ENCODE data around the gene CDYL2.
"Not testable (repeated sequence)": the region's sequence is repeated elsewhere in the genome, so short reads cannot be mapped to it uniquely, and the experiment has no call there.

The CDYL2 gene

DNA sequence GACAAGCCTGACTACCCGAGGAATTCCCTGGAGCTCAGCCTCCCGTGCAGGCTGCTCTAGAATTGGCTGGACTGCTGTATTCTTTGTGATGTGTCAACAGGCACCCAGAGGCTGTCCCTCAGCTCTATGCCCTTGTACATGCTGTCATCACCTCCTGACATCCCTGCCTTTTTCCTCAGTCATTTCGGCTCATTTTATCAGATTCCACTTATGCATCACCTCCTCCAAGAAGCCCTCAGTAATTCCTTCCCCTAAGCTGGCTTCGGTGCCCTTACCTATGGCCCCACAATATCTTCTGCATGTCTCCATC lies 137.2 kb downstream of the CDYL2 start:
- DNase-seq: no peak

DNA sequence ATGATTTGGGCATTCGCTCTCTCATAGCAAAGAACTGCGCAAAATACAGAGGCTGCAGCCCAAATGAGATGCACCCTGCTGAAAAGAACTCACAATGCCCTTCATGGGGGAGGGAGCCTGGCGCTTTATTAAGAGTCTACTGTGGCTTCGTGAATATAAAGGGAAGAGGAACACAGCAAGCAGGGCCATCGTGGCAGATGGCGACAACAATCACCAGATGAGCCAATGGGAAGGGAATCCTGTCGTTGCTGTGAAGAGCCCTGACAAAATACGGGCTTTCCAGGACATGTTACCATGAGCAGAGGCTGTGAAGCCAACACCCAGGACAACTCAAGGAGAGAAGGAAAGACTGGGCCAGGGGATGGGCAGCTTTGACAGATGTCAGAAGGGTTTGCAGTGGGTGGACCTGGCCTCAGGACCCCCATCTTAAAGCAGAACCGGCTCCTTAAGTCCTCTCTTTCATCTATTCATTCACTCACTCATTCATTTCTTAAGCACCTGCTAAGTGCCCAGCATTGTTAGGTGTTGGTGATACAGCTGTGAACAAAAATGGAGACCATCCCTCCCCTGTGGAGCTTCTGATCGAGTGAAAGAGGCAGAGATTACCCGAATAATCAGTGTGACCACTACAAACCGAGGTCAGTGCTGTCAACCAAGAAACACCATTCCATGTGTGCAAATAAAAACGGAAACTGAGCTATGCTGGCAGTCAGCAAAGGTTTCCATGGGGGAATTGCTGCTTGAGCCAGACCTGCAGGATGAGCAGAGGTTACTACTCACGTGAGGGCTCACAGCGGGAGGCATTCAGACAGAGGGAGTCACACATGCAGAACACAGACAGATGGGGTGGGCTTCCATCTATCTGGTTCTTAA lies 137.8 kb downstream of the CDYL2 start:
- DNase-seq: no peak

- DNase-seq: no peak
Measured at GRCh38 chr16:80665356-80665755, 139.0 kb downstream of the CDYL2 start.

- DNase-seq: no peak
Measured at GRCh38 chr16:80664786-80665185, 139.6 kb downstream of the CDYL2 start.

- DNase-seq: no peak
Measured at GRCh38 chr16:80664226-80664625, 140.2 kb downstream of the CDYL2 start.

GRCh38 chr16:80663078-80663477 lies 141.3 kb downstream of the CDYL2 start:
- no peak for DNase-seq

- no peak for DNase-seq
Measured at GRCh38 chr16:80659865-80660264, 144.5 kb downstream of the CDYL2 start.

DNA sequence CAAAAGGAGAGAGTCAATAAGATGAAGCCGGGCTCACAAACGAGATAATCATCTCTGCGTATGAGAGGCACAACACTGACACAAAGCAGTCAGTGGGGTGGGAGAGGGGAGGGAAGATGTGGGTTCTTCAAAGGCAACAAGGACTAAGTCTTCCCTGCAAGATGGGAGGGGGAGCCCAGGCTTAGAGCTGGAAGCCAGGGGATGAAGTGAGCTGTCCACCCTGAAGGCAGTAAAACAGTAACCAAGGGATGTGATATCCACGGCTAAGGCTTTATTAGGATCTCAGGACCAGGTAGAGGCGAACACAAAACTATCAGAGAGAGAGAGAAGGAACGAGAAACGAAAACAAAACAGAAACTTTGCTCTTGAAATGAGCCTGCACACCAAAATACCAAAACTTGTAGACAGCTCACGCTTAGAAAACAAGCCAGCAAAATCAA lies 147.7 kb downstream of the CDYL2 start:
- DNase-seq: peak; percentile 40

- DNase-seq: no peak
Measured at GRCh38 chr16:80656161-80656560, 148.2 kb downstream of the CDYL2 start.

DNA sequence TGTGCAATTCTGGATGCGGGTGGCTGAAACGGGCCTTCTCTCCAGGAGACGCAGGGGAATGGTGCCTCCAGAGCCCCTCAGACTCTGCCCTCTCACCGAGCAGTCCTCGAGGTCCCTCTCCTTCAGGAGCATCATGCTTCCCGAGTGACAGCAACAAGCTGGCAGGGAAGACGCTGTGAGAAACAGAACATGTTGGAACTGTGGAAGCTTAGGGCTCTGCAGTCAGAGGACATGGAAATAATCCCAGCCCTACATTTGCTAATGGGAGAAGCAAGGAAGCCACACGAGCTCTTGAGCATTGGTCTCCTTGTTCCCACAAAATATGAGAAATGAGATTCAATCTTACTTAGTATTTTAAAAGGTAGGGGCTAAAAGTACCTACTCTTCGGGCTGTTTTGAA lies 148.6 kb downstream of the CDYL2 start:
- DNase-seq: no peak

DNA sequence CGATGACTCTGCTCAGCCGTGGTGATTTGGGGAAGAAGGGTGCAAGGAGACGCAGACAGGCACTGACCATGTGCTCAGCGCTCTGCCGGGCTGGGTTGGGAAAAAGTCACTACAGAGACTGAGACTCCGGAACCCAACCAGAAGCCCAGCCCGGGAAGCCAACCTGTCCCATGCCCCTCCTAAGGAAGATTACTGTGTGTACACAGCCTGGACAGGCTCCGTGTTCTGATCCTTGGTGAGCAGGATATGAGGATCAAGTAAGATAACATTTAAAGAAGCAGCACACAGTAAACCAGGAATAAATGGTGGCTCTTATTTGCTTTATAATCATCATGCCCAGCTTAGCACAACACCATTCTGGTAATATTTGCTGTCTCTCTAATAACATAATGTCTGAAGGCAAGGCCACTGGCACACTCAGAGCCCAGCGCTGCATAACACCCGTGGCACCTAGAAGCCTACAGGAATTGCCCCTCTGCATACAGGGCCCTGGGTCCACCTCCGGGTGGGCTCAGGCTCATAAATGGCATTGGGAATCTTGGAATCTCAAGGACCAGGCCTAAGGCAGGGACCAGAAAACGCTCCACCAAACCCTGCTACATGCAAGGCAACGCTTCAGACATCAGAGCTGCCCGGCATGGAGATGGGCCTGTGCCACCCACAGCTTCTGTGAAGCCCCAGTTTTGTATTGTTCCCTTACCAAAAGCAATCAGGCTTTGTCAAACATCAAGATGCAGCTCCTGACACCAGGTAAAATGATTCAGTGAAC lies 150.1 kb downstream of the CDYL2 start:
- DNase-seq: no peak

DNA sequence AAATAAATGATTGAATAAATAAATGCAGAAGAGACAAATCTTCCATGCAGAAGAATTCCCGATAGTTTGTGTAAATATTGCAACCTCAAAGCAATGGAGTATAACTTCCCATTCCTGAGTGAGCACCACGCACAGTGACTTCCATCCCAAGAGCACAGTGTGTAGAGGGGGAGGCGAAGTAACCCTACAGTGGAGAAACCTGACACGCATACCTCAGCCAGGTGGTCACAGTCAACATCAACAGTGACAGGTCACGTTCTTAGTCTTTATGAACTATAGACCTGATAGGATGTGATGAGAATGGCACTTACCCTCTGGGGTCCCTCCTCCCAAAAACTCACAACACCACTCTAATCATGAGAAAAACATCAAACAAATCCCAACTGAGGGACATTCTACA lies 152.0 kb downstream of the CDYL2 start:
- DNase-seq: no peak

DNA sequence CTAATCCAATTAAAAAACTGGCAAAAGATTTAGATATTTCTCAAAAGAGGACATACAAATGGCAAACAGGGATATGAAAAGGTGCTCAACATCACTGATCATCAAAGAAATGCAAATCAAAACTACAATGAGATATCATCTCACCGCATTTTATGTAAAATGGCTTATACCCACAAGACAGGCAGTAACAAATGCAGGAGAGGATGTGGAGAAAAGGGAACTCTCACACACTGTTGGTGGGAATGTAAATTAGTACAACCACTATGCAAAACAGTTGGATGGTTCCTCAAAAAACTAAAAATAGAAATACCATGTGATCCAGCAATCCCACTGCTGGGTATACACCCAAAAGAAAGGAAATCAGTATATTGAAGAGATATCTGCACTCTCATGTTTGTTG lies 154.1 kb downstream of the CDYL2 start:
- not testable (repeated sequence) for DNase-seq

DNA sequence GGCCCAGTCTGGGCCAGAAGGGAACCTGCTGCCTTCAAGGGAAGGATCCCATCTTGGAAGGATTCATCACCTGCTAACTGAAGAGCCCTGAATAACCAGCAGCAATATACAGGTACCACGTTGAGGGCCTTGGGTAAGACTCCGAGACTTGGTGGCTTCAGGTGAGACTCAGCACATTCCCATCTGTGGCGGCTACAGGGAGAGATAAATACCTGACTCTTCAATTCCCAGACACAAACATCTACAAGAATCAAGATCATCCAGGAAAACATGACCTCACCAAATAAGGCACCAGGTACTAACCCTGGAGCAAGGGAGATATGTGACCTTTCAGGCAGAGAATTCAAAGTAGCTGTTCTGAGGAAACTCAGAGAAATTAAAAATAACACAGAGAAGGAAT lies 164.1 kb downstream of the CDYL2 start:
- DNase-seq: no peak

DNA sequence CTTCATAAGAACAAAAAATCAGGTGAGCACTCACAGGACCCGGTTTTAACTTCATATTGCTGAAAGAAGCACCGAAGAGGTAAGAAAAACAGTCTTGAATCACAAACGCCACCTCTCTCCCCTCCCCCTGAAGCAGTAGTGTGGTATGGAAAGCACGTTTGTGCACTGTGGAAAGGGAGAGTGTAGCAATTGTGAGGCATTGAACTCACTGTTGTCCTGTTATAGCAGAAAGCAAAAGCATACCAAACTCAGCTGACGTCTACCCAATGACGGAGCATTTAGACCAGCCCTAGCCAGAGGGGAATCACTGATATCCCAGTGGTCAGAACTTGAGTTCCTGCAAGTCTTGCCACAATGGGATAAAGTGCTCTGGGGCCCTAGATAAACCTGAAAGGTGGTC lies 164.8 kb downstream of the CDYL2 start:
- DNase-seq: no peak

GRCh38 chr16:80637621-80638020 lies 166.8 kb downstream of the CDYL2 start:
- DNase-seq: no peak

DNA sequence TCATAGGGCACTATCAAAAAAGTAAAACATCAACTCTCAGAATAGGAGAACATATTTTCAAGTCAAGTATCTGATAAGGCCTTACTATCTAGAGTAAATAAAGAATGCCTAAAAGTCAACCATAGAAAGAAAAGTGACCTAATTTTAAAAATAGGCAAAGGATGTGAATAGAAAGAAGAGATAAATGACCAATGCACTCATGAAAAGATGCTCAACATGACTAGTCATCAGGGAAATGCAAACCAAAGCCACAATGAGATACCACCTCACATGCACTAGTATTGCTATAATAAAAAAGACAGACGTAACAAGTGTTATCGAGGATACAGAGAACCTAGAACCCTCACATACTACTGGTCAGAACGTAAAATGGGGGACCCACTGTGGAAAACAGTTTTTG lies 172.8 kb downstream of the CDYL2 start:
- DNase-seq: no peak

DNA sequence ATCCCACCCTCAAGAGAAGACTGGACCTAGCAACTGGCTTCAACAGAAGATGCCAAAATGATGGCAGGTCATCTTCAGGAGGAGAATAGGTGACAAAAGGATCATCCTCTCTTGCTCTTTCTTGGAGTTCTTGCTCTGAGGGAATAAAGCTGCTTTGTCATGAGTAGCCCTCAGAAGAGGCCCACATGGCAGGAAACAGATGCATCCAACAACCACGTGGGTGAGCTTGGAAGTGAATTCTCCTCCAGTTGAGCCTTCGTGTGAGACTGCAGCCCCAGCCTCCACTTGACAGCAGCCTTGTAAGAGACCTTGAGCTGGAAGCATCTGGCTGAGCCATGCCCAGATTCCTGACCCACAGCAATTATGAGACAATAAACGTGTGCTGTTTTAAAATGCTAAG lies 176.1 kb downstream of the CDYL2 start:
- DNase-seq: no peak

GRCh38 chr16:80627108-80627507 lies 177.3 kb downstream of the CDYL2 start:
- no peak for DNase-seq

DNA sequence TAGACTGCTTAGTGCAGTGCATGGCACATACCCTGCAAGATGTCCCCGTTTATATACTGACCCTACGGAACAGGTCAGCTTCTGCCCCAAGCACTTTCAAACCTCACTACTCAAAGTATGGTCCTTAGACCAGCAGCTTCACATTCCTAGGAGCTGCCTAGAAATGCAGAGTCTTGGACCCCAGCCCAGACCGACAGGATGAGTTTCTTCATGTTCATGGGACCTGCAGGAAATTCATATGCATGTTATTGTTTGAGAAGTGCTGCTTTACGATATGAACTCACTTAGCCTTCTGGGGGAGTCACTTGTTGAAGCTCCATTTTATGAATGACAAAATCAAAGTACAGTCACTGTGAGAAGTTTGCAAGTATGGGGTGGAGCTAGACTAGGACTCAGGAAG lies 181.0 kb downstream of the CDYL2 start:
- no peak for DNase-seq

- no peak for DNase-seq
Measured at GRCh38 chr16:80622007-80622406, 182.4 kb downstream of the CDYL2 start.

DNA sequence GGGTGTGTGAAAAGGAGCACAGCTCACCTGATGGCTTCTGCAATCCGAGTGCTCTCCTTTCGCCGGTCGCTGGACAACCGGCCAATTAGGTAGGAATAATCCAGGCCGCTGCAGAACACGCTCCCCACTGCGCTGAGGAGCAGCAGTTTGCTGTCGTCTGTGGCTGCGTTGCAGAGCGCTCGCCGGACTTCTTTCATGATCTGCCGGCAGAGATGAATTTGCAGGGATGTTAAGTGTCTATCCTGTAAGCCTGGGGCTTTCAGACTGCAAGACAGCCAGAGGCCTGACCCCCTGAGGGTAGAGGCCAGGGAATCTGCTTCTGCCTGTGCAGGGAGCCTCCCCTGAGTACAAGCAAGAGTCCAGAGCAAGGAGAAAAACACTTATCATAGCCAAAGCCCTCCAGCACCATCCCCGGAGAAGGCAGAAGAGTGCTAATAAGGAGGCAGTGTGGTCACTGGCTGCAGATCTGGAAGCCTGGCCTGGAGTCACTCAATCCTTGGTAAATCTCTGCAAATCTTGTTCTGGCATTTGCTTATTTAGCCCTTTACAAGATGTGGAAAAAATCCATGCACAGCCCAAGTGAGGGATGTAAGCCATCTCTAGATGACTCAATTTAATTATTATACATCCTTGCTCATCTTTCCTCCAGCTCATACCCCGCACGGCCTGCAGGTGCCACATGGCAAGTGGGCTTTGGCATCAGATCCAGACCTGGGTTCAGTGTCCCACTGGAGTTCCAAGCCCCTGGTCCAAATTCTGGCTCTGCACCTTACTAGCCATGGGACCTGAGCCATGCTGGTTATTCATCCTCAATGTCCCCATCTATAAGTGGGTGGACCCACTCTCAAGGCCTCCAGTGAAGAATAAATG lies 183.4 kb downstream of the CDYL2 start:
- no peak for DNase-seq

DNA sequence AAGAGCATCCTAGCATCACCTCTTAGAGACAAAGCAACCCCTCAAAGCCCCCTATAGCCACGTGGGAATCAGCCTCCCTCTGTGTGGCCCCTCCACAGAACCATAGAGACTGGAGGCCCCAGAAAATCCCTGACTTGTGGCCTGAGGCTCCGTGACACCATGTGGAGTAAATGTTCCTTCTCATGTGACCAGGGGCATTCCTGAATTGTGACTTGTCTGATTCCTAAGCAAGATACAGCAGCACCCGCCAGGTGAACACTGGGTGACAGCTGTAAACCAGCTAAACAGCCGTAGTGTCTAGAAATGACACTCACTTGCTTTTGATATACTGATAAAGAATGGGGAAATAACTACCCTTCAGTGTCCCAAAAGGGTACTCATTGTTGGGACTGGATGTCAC lies 184.6 kb downstream of the CDYL2 start:
- no peak for DNase-seq
